Panc1 (cell line): ENCODE results near the gene SGMS2. TPM values are rescaled to one million over a fixed set of nuclear protein-coding genes. Genes with fewer than 3 reads are reported as not detected.
"Not testable (repeated sequence)": the region's sequence is repeated elsewhere in the genome, so short reads cannot be mapped to it uniquely, and the experiment has no call there.

Experiments
- ATAC-seq: fragments of 200-7000 bp; cut with Tn5 transposase; 2 replicates; pipeline ENCODE4 v1.9.1; 2020; ENCODE audit warnings: mild to moderate bottlenecking, moderate library complexity
- BruUV-seq: library from RNA; stranded (reverse); fragments of 400-500 nt; replicated peaks from 2 replicates; lab custom pipeline; 2021; lab: Mats Ljungman, UMichigan
- CTCF ChIA-PET: fragments of 300-600 bp; sonication (Branson Sonifier 250); formaldehyde crosslinking; loops from one replicate; lab custom pipeline; 2022; ENCODE audit warnings: antibody characterized with exemption; lab: Charles Lee
- POLR2A ChIA-PET: fragments of 300-600 bp; sonication (Branson Sonifier 250); formaldehyde crosslinking; loops from one replicate; lab custom pipeline; 2022; ENCODE audit warnings: antibody characterized with exemption; lab: Charles Lee
- DNase-seq: peaks from one replicate; pipeline ENCODE4 v3.0.0-alpha.2; 2010; ENCODE audit warnings: low read depth, low spot score
- H3K27ac ChIP-seq: 2 replicates; pipeline ENCODE4 v1.5.1; 2011; ENCODE audit warnings: mild to moderate bottlenecking, low read length, inconsistent platforms
- H3K27me3 ChIP-seq: fragments of 200-500 bp; sonication (Bioruptor generic); 2 replicates; pipeline ENCODE4 v1.6.0; 2014; ENCODE audit warnings: low read length, inconsistent platforms; ENCODE audit not compliant: control insufficient read depth, insufficient read depth
- H3K36me3 ChIP-seq: fragments of 200-500 bp; sonication (Bioruptor generic); 2 replicates; pipeline ENCODE4 v1.5.1; 2014; ENCODE audit warnings: inconsistent platforms, mild to moderate bottlenecking, low read length, moderate library complexity; ENCODE audit not compliant: control insufficient read depth, insufficient read depth
- H3K4me1 ChIP-seq: 2 replicates; pipeline ENCODE4 v1.5.1; 2011; ENCODE audit warnings: inconsistent platforms, mild to moderate bottlenecking, low read length, moderate library complexity; ENCODE audit not compliant: control insufficient read depth, insufficient read depth
- H3K4me3 ChIP-seq, 2 experiments: 2 replicates each; pipeline ENCODE4 v1.5.1; 2011 to 2012; ENCODE audit warnings: low read depth in 2 of 2, low read length in 2 of 2, mild to moderate bottlenecking in 2 of 2, inconsistent platforms in 1 of 2, moderate library complexity in 1 of 2
- H3K9me3 ChIP-seq: fragments of 200-500 bp; sonication (Bioruptor generic); 2 replicates; pipeline ENCODE4 v1.5.1; 2014; ENCODE audit warnings: low read depth, mild to moderate bottlenecking, inconsistent platforms, low read length, moderate library complexity; ENCODE audit not compliant: control insufficient read depth, insufficient read depth
- CTCF ChIP-seq: fragments of 450-650 bp; IDR thresholded peaks from 2 replicates; pipeline ENCODE4 v1.5.1; 2017; ENCODE audit warnings: mild to moderate bottlenecking
- POLR2AphosphoS5 ChIP-seq: IDR thresholded peaks from 2 replicates; pipeline ENCODE4 v1.6.1; 2012; ENCODE audit warnings: mild to moderate bottlenecking, low read depth, low read length, moderate library complexity
- SIN3A ChIP-seq: IDR thresholded peaks from 2 replicates; pipeline ENCODE4 v1.6.1; 2012; ENCODE audit warnings: low read depth, mild to moderate bottlenecking, low read length, moderate library complexity, borderline replicate concordance; ENCODE audit not compliant: insufficient read depth
- TCF7L2 ChIP-seq: IDR thresholded peaks from 2 replicates; pipeline ENCODE4 v1.6.1; 2011; ENCODE audit warnings: mild to moderate bottlenecking, low read depth, low read length, inconsistent platforms
- in situ Hi-C: cut with HindIII; loops from 2 replicates; pipeline ENCODE4 v1.10.0; 2016; ENCODE audit warnings: low sequenced_read_pairs, low pct_unique_long_range_greater_than_20kb
- intact Hi-C: fragments of 100-400 bp; cut with micrococcal nuclease; formaldehyde crosslinking; loops from one replicate; pipeline ENCODE4 v1.10.0; 2022; ENCODE audit not compliant: unreplicated experiment
- total RNA-seq: library from RNA; stranded (reverse); gene quantifications from one replicate; pipeline ENCODE4 v1.2.1, GENCODE V29; 2021; ENCODE audit not compliant: unreplicated experiment
- TF ChIP-seq, protein P1 (sequence below), 2 experiments: IDR thresholded peaks; 2 replicates each; pipeline ENCODE4 v1.6.1; 2011 to 2012; ENCODE audit warnings: low read depth in 2 of 2, control low read depth in 1 of 2, low read length in 1 of 2, mild to moderate bottlenecking in 1 of 2, moderate library complexity in 1 of 2; ENCODE audit not compliant: insufficient read depth in 1 of 2

Gene SGMS2
- total RNA-seq, 1 experiment from 2014 or later: 15.6 TPM

GRCh38 chr4:107902715-107903114 lies 78.0 kb downstream of the SGMS2 start:
- CTCF ChIA-PET: no interaction called here
- no peaks in the 10 kb centered on the region for H3K4me1 ChIP-seq
- in situ Hi-C loops: no loop called here

GRCh38 chr4:107905082-107905481 lies 80.3 kb downstream of the SGMS2 start:
- POLR2A ChIA-PET, H3K27ac ChIP-seq, DNase-seq, H3K27me3 ChIP-seq, H3K4me3 ChIP-seq, intact Hi-C loops, H3K9me3 ChIP-seq, CTCF ChIA-PET, H3K36me3 ChIP-seq, H3K4me1 ChIP-seq, BruUV-seq, ATAC-seq, in situ Hi-C loops: not testable (repeated sequence)

More at GRCh38 chr4:107902715-107903114, 78.0 kb downstream of the SGMS2 start:
- intact Hi-C loops: no loop called here
- Histone ChIP-seq H3K9me3 (no peaks in the 10 kb centered on the region), H3K4me3 (no peak overlapping the region), H3K36me3 (no peaks in the 10 kb centered on the region), H3K27ac (no peak overlapping the region), H3K27me3 (no peaks in the 10 kb centered on the region)
- ATAC-seq (no peak), DNase-seq (no peak)
- TF ChIP-seq TCF7L2 (no peak), SIN3A (no peak), POLR2AphosphoS5 (no peak), CTCF (no peak)
- POLR2A ChIA-PET: no interaction called here
- no TSS peak for BruUV-seq

DNA sequence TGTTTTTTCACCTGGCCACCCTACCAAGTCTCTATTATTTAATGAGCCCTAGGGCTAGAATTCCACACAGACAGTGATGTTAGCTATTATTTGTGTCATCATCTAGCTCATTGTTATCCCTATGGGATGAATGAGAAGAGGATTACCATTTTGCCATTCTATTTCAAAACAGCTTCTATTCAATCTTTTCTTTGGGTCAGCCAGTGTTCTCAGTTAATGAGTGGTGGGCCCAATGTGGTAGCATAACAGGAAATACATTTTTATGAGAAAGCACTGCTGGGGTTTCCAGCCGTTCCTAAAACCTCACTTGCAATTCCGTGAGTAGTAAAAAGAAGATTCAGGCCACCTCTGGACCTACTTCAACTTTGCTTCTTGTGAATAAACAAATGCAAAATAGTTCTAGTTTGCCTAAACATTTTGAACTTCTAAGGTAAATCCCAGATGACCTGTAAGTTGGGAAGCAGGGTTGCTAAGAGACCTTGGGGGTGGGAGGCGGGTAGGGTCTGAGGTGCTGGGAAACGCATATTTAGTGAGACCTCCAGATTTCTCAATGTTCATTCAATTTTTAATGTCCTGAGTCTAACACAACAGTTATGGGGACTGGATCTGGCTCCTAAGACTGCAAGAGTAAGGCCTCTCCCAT lies 81.8 kb downstream of the SGMS2 start:
- CTCF ChIA-PET: no interaction called here

More for the DNA sequence above, 81.8 kb downstream of the SGMS2 start:
- Histone ChIP-seq H3K4me1 (no peaks in the 10 kb centered on the region), H3K4me3 (no peak overlapping the region), H3K27me3 (no peaks in the 10 kb centered on the region), H3K9me3 (no peaks in the 10 kb centered on the region), H3K36me3 (no peaks in the 10 kb centered on the region), H3K27ac (no peak overlapping the region)
- no TSS peak for BruUV-seq
- intact Hi-C loops: no loop called here
- POLR2A ChIA-PET: no interaction called here
- TF ChIP-seq, protein P1, sequence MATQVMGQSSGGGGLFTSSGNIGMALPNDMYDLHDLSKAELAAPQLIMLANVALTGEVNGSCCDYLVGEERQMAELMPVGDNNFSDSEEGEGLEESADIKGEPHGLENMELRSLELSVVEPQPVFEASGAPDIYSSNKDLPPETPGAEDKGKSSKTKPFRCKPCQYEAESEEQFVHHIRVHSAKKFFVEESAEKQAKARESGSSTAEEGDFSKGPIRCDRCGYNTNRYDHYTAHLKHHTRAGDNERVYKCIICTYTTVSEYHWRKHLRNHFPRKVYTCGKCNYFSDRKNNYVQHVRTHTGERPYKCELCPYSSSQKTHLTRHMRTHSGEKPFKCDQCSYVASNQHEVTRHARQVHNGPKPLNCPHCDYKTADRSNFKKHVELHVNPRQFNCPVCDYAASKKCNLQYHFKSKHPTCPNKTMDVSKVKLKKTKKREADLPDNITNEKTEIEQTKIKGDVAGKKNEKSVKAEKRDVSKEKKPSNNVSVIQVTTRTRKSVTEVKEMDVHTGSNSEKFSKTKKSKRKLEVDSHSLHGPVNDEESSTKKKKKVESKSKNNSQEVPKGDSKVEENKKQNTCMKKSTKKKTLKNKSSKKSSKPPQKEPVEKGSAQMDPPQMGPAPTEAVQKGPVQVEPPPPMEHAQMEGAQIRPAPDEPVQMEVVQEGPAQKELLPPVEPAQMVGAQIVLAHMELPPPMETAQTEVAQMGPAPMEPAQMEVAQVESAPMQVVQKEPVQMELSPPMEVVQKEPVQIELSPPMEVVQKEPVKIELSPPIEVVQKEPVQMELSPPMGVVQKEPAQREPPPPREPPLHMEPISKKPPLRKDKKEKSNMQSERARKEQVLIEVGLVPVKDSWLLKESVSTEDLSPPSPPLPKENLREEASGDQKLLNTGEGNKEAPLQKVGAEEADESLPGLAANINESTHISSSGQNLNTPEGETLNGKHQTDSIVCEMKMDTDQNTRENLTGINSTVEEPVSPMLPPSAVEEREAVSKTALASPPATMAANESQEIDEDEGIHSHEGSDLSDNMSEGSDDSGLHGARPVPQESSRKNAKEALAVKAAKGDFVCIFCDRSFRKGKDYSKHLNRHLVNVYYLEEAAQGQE (IDR thresholded peaks at IDR 0.05; ENCODE audit: insufficient read depth in 1 of 2, low read depth in 2 of 2, low read length in 1 of 2): no peak
- no peak for TF ChIP-seq TCF7L2
- no peak for TF ChIP-seq CTCF
- TF ChIP-seq POLR2AphosphoS5: no peak
- no peak for TF ChIP-seq SIN3A
- DNase-seq: no peak
- ATAC-seq: no peak
- in situ Hi-C loops: no loop called here
